HG03342 (cell line): ENCODE data around the gene C17orf107.

Experiments used
- ATAC-seq: cut with Tn5 transposase; IDR thresholded peaks from one replicate; pipeline ENCODE4 v1.9.1; 2021; ENCODE audit warnings: mild to moderate bottlenecking, moderate library complexity; ENCODE audit not compliant: unreplicated experiment

Gene C17orf107

GRCh38 chr17:4934173-4934979, 35.0 kb downstream of the C17orf107 start:
- ATAC-seq: no peak

- ATAC-seq: no peak
Observed at GRCh38 chr17:4935650-4936049, 36.3 kb downstream of the C17orf107 start.

- no peak for ATAC-seq
Observed at GRCh38 chr17:4936436-4936835, 37.1 kb downstream of the C17orf107 start.

- ATAC-seq: no peak
Observed at GRCh38 chr17:4937553-4937952, 38.2 kb downstream of the C17orf107 start.

- ATAC-seq: no peak
Observed at GRCh38 chr17:4938069-4938491, 38.7 kb downstream of the C17orf107 start.

GRCh38 chr17:4938688-4939545, 39.6 kb downstream of the C17orf107 start:
- no peak for ATAC-seq

GRCh38 chr17:4939546-4939795, 40.1 kb downstream of the C17orf107 start:
- ATAC-seq: peak; percentile 5

- peak; percentile 72 for ATAC-seq
Observed at GRCh38 chr17:4939796-4940554, 40.6 kb downstream of the C17orf107 start, which contains the start of the genes RNF167 and SLC25A11. RNF167 (plus strand) TSS chr17:4940268; CDS start chr17:4940910, 642 bp downstream. SLC25A11 (minus strand) TSS chr17:4940046; CDS start chr17:4939910, 136 bp downstream.

- ATAC-seq: no peak
Observed at GRCh38 chr17:4940555-4941318, 41.4 kb downstream of the C17orf107 start.

- no peak for ATAC-seq
Observed at GRCh38 chr17:4941319-4941610, 41.9 kb downstream of the C17orf107 start.

- ATAC-seq: no peak
Observed at GRCh38 chr17:4942760-4943508, 43.6 kb downstream of the C17orf107 start.

- ATAC-seq: no peak
Observed at GRCh38 chr17:4944163-4944553, 44.8 kb downstream of the C17orf107 start.

GRCh38 chr17:4944554-4945175, 45.3 kb downstream of the C17orf107 start:
- no peak for ATAC-seq

GRCh38 chr17:4945176-4945943, 46.0 kb downstream of the C17orf107 start:
- no peak for ATAC-seq

GRCh38 chr17:4945944-4946280, 46.6 kb downstream of the C17orf107 start:
- no peak for ATAC-seq

GRCh38 chr17:4946312-4946976, 47.1 kb downstream of the C17orf107 start:
- ATAC-seq: no peak

GRCh38 chr17:4947010-4947410, 47.7 kb downstream of the C17orf107 start:
- ATAC-seq: no peak

GRCh38 chr17:4947411-4948165, 48.3 kb downstream of the C17orf107 start:
- ATAC-seq: no peak
